ENCODE data around the gene U2AF2.

The U2AF2 gene

DNA sequence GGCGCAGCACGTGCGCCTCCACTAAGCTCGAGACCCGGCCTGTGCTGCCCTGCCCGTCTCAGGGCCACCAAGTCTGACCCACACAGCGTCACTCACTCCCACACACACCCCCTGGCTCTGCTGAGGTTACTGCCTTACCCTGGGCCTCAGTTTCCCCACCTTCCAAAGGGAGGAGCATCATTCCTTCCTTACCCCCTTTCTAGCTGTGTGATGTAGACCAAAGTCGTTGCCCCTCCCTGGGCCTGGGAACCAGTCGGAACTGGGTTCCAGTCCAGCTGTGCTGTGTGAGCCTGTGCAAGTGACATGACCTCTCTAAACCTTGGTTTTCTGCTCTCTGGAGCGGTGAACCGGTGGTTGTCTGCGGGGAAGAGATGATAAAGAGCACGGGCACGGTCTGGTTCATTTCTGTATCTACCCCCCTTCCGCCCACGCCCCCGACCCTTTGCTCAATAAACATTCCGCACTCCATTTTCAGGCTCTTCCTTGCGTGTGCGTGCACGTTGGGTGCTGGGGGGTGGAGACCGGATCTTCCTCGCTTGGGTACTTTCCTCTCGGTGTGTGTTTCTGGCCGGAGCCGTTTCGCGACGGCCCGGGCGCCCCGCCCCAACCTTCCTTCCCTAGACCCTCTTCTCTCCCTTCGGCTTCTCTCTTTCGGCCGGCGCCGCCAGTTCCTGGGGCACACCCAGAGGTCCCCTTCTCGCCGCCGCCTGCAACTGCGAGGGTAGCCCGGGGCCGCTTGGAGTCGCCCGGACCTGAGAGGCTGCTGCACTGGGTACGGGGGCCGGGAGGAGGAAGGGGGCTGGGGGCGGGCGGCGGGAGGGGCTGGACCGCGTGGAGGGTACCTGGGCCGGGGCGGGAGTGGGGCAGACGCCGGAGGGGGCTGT lies 11.6 kb upstream of the U2AF2 start, which contains the start of gene ZNF581:
TSS of gene ZNF581 (plus strand) at position 647 of the 884 bp plus-strand sequence. CDS start 923 bp downstream, outside the sequence.
- TF ChIP-seq ZNF274 (IDR thresholded peaks at IDR 0.05; ENCODE audit: low read depth, low read length) = no peak

GRCh38 chr19:55643887-55644176 lies 11.0 kb upstream of the U2AF2 start:
- TF ChIP-seq ZNF274 (IDR thresholded peaks at IDR 0.05; ENCODE audit: low read depth, low read length) = no peak
- H3K4me3 ChIP-seq (ENCODE audit: low read length) = peak overlapping the region; percentile 95

More for the DNA sequence above, 11.6 kb upstream of the U2AF2 start, which contains the start of gene ZNF581:
- peak within 1 kb of the TSS; percentile 95 for H3K4me3 ChIP-seq (ENCODE audit: low read length)

DNA sequence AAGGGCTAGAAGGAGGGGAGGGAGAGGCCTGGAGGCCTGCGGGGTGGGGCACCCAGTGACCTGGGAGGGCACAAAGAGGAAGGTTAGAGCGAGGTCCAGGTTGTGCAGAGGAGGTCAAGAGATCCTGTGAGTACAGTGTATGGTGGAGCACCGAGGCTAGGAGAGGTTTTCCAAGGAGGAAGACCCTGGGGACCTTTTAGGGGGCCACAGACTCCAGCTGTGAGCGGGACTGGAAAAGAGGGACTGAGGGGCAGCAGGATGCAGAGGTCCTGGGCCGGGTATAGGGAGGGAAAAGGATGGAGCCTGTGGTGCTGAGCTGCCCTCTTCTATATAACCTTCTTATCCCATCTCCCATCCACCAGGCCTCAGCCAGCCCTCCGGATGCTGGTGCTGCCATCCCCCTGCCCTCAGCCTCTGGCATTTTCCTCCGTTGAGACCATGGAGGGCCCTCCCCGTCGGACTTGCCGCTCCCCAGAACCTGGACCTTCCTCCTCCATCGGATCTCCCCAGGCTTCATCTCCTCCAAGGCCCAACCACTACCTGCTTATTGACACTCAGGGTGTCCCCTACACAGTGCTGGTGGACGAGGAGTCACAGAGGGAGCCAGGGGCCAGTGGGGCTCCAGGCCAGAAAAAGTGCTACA lies 10.5 kb upstream of the U2AF2 start:
- peak overlapping the region; percentile 95 for H3K4me3 ChIP-seq (ENCODE audit: low read length)
- TF ChIP-seq ZNF274 (IDR thresholded peaks at IDR 0.05; ENCODE audit: low read depth, low read length) = no peak

GRCh38 chr19:55644842-55645511 lies 9.9 kb upstream of the U2AF2 start:
- peak overlapping the region; percentile 95; the same call in 1 of the 2 replicates for H3K4me3 ChIP-seq (ENCODE audit: low read length)

GRCh38 chr19:55645512-55645881 lies 9.3 kb upstream of the U2AF2 start:
- H3K4me3 ChIP-seq (ENCODE audit: low read length) = no peak overlapping the region

More at GRCh38 chr19:55644842-55645511, 9.9 kb upstream of the U2AF2 start:
- TF ChIP-seq ZNF274 (IDR thresholded peaks at IDR 0.05; ENCODE audit: low read depth, low read length) = no peak

DNA sequence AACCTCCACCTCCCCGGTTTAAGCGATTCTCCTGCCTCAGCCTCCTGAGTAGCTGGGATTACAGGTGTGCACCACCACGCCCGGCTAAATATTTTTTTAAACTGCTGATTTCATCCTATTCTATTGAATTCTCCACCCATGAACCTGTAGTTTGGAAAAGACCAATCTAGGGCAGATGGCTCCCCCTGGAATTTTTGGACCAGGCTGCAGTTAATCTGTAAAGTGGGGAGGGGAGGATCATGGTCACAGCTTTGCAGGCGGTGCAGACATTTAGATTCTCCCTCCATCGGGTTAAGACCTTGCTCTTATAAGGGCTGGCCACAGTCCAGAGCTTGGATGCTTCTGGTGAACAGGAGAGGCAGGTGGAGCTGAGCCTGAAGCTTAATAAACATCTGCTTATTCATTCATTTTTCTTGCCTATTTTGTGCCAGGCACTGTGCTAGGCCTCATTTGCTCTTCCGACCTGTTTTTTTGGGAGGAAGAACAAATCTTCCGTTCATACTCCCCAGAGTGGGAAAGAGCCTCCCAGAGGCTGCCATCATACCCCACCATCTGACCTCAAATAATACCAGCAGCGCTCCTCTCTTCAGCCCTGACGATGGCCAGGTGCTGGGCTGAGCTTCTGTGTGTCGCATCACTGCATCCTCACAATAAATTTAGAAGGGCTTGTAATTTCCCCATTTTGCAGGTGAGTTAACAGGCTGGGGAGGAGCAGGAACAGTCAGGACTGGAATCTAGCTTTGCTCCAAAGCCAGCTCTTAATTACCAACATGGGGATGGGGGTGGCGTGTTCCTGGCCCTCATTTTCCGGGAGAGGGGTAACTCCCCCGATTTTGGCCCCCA lies 7.7 kb upstream of the U2AF2 start:
- peak overlapping the region; percentile 69; the same call in 1 of the 2 replicates for H3K4me3 ChIP-seq (ENCODE audit: low read length)
- no peak for TF ChIP-seq ZNF274 (IDR thresholded peaks at IDR 0.05; ENCODE audit: low read depth, low read length)

More at GRCh38 chr19:55645512-55645881, 9.3 kb upstream of the U2AF2 start:
- TF ChIP-seq ZNF274 (IDR thresholded peaks at IDR 0.05; ENCODE audit: low read depth, low read length) = no peak

- no peak for TF ChIP-seq ZNF274 (IDR thresholded peaks at IDR 0.05; ENCODE audit: low read depth, low read length)
Measured at GRCh38 chr19:55647732-55648584, 6.9 kb upstream of the U2AF2 start, which contains the start of gene CCDC106. Gene CCDC106, plus strand, starts transcription at chr19:55648212. Its CDS starts 835 bp downstream, at chr19:55649047.

GRCh38 chr19:55648585-55649267 lies 6.1 kb upstream of the U2AF2 start:
- no peak for TF ChIP-seq ZNF274 (IDR thresholded peaks at IDR 0.05; ENCODE audit: low read depth, low read length)
- peak overlapping the region; percentile 69 for H3K4me3 ChIP-seq (ENCODE audit: low read length)

More at GRCh38 chr19:55647732-55648584, 6.9 kb upstream of the U2AF2 start, which contains the start of gene CCDC106:
- peak within 1 kb of the TSS; percentile 69 for H3K4me3 ChIP-seq (ENCODE audit: low read length)

DNA sequence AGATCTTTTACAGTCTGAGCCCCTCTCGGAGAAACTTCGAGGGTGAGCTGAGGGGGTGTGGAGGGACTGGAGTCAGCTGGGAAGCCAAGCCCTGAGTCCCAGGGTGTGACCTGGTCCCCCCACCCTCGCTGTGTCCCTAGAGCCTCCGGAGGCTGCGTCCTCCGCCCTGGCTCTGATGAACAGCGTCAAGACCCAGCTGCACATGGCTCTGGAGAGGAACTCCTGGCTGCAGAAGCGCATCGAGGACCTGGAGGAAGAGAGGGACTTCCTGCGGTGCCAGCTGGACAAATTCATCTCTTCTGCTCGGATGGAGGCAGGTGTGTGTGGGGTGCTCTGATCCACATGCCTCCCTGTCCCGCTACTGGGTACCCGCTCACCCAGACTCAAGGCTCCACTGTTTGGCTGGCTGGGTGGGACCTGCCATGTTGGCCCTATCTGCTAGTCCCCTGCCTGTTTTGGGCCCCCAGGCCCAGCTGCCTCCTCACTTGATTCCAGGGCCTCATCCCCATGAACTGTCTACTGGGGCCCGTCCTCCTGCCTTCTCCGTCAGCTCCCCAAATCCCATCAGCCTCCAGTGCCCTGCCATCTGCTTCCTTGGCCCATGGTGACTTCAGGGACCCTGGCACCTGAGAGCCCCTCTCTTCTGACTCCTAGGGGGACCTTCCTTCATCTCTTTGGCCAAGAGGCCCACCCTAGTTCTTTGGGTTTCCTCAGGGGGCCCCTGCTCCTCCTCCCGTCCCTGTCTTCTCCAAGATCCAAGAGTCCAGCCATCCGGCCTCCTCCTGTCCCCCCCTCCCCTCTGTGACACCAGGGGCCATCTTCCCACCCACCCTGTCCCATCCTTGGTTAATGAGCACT lies 5.3 kb upstream of the U2AF2 start:
- TF ChIP-seq ZNF274 (IDR thresholded peaks at IDR 0.05; ENCODE audit: low read depth, low read length) = no peak
- peak overlapping the region; percentile 69; the same call in 1 of the 2 replicates for H3K4me3 ChIP-seq (ENCODE audit: low read length)

GRCh38 chr19:55650126-55650557 lies 4.7 kb upstream of the U2AF2 start:
- no peak overlapping the region for H3K4me3 ChIP-seq (ENCODE audit: low read length)
- TF ChIP-seq ZNF274 (IDR thresholded peaks at IDR 0.05; ENCODE audit: low read depth, low read length) = no peak

DNA sequence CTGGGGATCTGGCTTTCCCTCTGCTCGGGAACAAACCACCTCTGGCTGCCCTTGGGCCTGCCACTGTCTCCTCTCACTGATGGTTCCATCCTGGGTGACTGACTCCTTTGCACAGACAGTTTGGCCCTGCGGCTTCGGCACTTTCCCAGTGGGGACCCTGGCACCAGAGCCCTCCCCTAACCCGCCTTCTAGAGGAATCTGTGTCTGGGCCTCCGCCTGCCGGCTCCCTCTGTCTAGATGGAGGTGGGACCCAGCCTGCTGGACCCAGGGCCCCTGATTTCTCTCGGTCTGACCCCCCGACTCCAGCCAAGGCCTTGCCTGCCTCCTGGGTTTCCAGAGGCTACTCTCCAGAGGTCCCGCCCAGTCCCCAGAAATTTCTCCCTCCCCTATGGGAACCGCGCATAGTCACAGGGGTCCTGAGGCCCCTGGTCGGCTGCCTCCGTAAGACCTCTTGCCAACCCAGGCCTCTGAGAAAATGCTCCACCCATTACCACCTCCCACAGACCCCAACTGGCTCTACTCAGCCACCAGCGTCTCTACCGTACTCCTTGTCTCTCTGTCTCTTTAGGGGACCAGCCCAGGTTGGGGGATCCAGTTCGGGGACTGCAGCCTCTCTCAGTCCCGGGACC lies 4.1 kb upstream of the U2AF2 start:
- H3K4me3 ChIP-seq (ENCODE audit: low read length) = no peak overlapping the region
- TF ChIP-seq ZNF274 (IDR thresholded peaks at IDR 0.05; ENCODE audit: low read depth, low read length) = no peak

Measured in GM08714 (cell line).